ENCODE results near the gene ZNF780B. TPM values are rescaled to one million over a fixed set of nuclear protein-coding genes. Genes with fewer than 3 reads are reported as not detected.
"Not testable (repeated sequence)": the region's sequence is repeated elsewhere in the genome, so short reads cannot be mapped to it uniquely, and the experiment has no call there.

ZNF780B gene
- total RNA-seq, 1 experiment from 2014 or later = 9.6 TPM

- DNase-seq (ENCODE audit: low read depth) = not testable (repeated sequence)
Measured at GRCh38 chr19:40038047-40038446, 18.0 kb downstream of the ZNF780B start.

- DNase-seq (ENCODE audit: low read depth) = peak; percentile 25
Measured at GRCh38 chr19:40035996-40036395, 20.0 kb downstream of the ZNF780B start.

- DNase-seq (ENCODE audit: low read depth) = no peak
Measured at GRCh38 chr19:40033989-40034560, 22.0 kb downstream of the ZNF780B start.

GRCh38 chr19:40026597-40026970 lies 29.4 kb downstream of the ZNF780B start:
- no peak for DNase-seq (ENCODE audit: low read depth)

GRCh38 chr19:40025938-40026596 lies 30.0 kb downstream of the ZNF780B start:
- DNase-seq (ENCODE audit: low read depth) = no peak

GRCh38 chr19:40023969-40024368 lies 32.1 kb downstream of the ZNF780B start:
- no peak for DNase-seq (ENCODE audit: low read depth)

GRCh38 chr19:40013991-40014390 lies 42.0 kb downstream of the ZNF780B start:
- DNase-seq (ENCODE audit: low read depth) = no peak

- no peak for DNase-seq (ENCODE audit: low read depth)
Measured at GRCh38 chr19:40009674-40010073, 46.4 kb downstream of the ZNF780B start.

GRCh38 chr19:40006273-40006691 lies 49.7 kb downstream of the ZNF780B start:
- DNase-seq (ENCODE audit: low read depth) = peak; percentile 92

GRCh38 chr19:40005691-40006272 lies 50.2 kb downstream of the ZNF780B start:
- peak; percentile 13 for DNase-seq (ENCODE audit: low read depth)

- no peak for DNase-seq (ENCODE audit: low read depth)
Measured at GRCh38 chr19:39998501-39998900, 57.5 kb downstream of the ZNF780B start.

- peak; percentile 24 for DNase-seq (ENCODE audit: low read depth)
Measured at GRCh38 chr19:39997638-39998216, 58.3 kb downstream of the ZNF780B start.

GRCh38 chr19:39996811-39997637 lies 59.0 kb downstream of the ZNF780B start, which contains the start of gene ZNF546:
TSS of gene ZNF546 (plus strand) at chr19:39997060. CDS start at chr19:39998327, 1,267 bp downstream.
- peak; percentile 90 for DNase-seq (ENCODE audit: low read depth)

GRCh38 chr19:39996218-39996810 lies 59.7 kb downstream of the ZNF780B start:
- peak; percentile 91 for DNase-seq (ENCODE audit: low read depth)

- no peak for DNase-seq (ENCODE audit: low read depth)
Measured at GRCh38 chr19:39995794-39996193, 60.2 kb downstream of the ZNF780B start.

GRCh38 chr19:39994361-39994760 lies 61.7 kb downstream of the ZNF780B start:
- no peak for DNase-seq (ENCODE audit: low read depth)

- DNase-seq (ENCODE audit: low read depth) = no peak
Measured at GRCh38 chr19:39993605-39994004, 62.4 kb downstream of the ZNF780B start.

GRCh38 chr19:39987596-39987995 lies 68.4 kb downstream of the ZNF780B start:
- DNase-seq (ENCODE audit: low read depth) = no peak

- DNase-seq (ENCODE audit: low read depth) = no peak
Measured at GRCh38 chr19:39987167-39987566, 68.9 kb downstream of the ZNF780B start.

- DNase-seq (ENCODE audit: low read depth) = no peak
Measured at GRCh38 chr19:39986643-39987042, 69.4 kb downstream of the ZNF780B start.

- no peak for DNase-seq (ENCODE audit: low read depth)
Measured at GRCh38 chr19:39983695-39984300, 72.2 kb downstream of the ZNF780B start.

Data from RPMI7951 (cell line).